Measurements from ENCODE around the gene PACC1. TPM values are rescaled to one million over a fixed set of nuclear protein-coding genes. Genes with fewer than 3 reads are reported as not detected.

PACC1 gene
- total RNA-seq, 1 donor from 2014 or later, result 43.2 TPM

- no peak for DNase-seq (ENCODE audit: low read depth)
Observed at GRCh38 chr1:212458817-212459216, 44.1 kb upstream of the PACC1 start.

GRCh38 chr1:212457740-212458338, 43.2 kb upstream of the PACC1 start:
- H3K27me3 ChIP-seq (ENCODE audit: control insufficient read depth, insufficient read depth, low read length), result no peaks in the 10 kb centered on the region
- no peak overlapping the region for H3K4me3 ChIP-seq (ENCODE audit: low read depth, low read length)
- TF ChIP-seq CTCF (IDR thresholded peaks at IDR 0.05; ENCODE audit: insufficient read depth, low read length, poor library complexity, severe bottlenecking), result peak; percentile 44
- H3K36me3 ChIP-seq (ENCODE audit: control insufficient read depth, insufficient read depth, low read length), result no peaks in the 10 kb centered on the region
- DNase-seq (ENCODE audit: low read depth), result no peak

More at GRCh38 chr1:212458817-212459216, 44.1 kb upstream of the PACC1 start:
- Histone ChIP-seq H3K4me3 (ENCODE audit: low read depth, low read length) (no peak overlapping the region), H3K27me3 (ENCODE audit: control insufficient read depth, insufficient read depth, low read length) (no peaks in the 10 kb centered on the region), H3K36me3 (ENCODE audit: control insufficient read depth, insufficient read depth, low read length) (no peaks in the 10 kb centered on the region)
- TF ChIP-seq CTCF (IDR thresholded peaks at IDR 0.05; ENCODE audit: insufficient read depth, low read length, poor library complexity, severe bottlenecking), result no peak

GRCh38 chr1:212455803-212456528, 41.3 kb upstream of the PACC1 start:
- Histone ChIP-seq H3K27me3 (ENCODE audit: control insufficient read depth, insufficient read depth, low read length) (no peaks in the 10 kb centered on the region), H3K36me3 (ENCODE audit: control insufficient read depth, insufficient read depth, low read length) (no peaks in the 10 kb centered on the region), H3K4me3 (ENCODE audit: low read depth, low read length) (no peak overlapping the region)
- peak; percentile 98 for TF ChIP-seq CTCF (IDR thresholded peaks at IDR 0.05; ENCODE audit: insufficient read depth, low read length, poor library complexity, severe bottlenecking)
- DNase-seq (ENCODE audit: low read depth), result no peak

GRCh38 chr1:212455401-212455800, 40.7 kb upstream of the PACC1 start:
- H3K4me3 ChIP-seq (ENCODE audit: low read depth, low read length), result no peak overlapping the region
- no peak for TF ChIP-seq CTCF (IDR thresholded peaks at IDR 0.05; ENCODE audit: insufficient read depth, low read length, poor library complexity, severe bottlenecking)
- no peaks in the 10 kb centered on the region for H3K27me3 ChIP-seq (ENCODE audit: control insufficient read depth, insufficient read depth, low read length)
- no peaks in the 10 kb centered on the region for H3K36me3 ChIP-seq (ENCODE audit: control insufficient read depth, insufficient read depth, low read length)
- DNase-seq (ENCODE audit: low read depth), result no peak

- Histone ChIP-seq H3K4me3 (ENCODE audit: low read depth, low read length) (no peak overlapping the region), H3K36me3 (ENCODE audit: control insufficient read depth, insufficient read depth, low read length) (no peaks in the 10 kb centered on the region), H3K27me3 (ENCODE audit: control insufficient read depth, insufficient read depth, low read length) (no peaks in the 10 kb centered on the region)
- DNase-seq (ENCODE audit: low read depth), result no peak
- no peak for TF ChIP-seq CTCF (IDR thresholded peaks at IDR 0.05; ENCODE audit: insufficient read depth, low read length, poor library complexity, severe bottlenecking)
Observed at GRCh38 chr1:212454741-212455140, 40.1 kb upstream of the PACC1 start.

All from kidney epithelial cell (primary cell).